Measurements from ENCODE around the gene SMIM7.

Gene SMIM7

DNA sequence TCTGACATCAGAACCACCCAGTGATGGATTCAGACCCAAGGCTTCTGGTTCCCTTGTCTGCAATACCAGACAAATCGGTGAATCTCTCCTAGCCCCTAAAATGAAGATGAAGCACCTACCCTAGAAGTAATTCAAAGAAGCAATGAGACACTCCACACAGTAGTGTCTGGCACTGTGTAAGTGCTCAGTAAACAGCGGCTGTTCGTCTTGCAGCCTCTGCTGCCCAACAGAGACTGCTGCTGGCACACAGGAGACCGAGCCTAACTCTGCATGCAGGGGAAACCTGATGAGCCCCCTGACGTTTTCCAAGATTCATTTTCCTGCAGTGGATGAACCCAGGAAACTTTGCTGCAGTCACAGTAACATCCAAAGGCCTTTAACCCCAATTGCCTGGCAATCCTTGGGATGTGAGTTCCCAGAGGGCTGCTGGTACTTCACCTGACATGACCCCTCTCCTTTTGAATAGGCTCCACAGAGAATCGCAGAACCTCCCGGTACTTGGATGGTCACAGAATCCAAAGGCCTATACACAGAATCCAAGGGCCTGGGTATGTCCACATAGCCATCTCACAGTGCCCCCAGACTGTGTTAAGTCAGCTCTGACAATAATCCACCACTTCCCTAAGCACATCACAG is 38.7 kb downstream of the SMIM7 start:
- DNase-seq (ENCODE audit: low read depth in 3 of 3), result no peak

DNA sequence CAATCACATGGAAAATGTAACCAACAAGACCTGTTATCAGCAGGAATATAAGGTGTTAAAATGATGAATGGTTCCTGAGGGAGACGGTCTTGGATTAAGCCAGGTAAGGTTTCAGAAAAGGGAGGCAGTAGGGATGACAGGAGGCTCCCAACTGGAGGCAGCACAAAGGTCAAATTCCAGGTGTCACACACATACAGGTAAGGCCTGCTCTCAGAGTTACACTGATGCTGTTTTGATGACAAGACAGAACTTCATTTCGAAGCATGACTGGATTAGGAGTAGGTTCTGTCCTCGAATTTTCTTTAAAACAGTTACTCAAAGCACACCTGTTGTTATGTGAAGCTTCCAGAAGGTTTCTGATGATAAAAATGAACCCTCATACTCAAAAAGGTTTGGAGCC is 39.4 kb downstream of the SMIM7 start:
- DNase-seq (ENCODE audit: low read depth in 3 of 3), result no peak

DNA sequence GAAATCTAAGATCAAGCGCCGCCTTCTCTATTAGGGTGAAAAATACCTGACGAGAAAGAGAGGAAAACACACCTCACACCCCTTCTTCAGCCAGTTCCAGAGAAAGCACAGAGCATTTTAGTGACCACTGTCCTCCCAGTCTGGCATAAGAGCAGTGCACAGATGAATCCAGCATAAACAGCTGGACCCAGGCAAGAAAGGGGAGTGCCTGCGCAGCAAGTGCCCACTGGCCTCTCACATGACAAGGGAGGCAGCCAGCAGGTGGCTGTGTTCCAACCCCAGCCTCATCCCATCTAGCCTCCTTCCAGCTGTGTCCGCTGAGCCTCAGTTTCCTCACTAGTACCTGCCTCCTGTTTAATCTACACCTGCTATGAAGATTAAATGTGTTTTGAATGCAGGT is 39.9 kb downstream of the SMIM7 start:
- no peak for DNase-seq (ENCODE audit: low read depth in 3 of 3)

DNA sequence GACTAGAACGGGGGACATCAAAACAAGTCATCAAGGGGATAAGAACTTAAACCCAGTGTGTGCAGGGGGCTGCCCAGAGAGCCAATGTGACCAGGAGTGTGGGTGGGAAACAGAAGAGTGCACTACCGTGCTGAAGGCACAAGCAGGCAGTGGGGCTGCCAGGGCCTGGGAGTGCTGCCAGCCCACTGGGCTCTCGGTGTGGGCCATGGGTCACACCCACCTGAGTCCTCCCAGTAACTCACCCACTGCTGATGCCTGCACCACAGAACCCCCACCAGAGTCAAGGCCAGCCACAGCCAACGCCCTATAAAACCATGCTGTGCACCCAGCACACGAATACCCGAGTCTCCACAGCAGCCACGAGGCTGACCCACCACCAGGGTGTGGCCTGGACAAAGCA is 40.5 kb downstream of the SMIM7 start:
- no peak for DNase-seq (ENCODE audit: low read depth in 3 of 3)

DNA sequence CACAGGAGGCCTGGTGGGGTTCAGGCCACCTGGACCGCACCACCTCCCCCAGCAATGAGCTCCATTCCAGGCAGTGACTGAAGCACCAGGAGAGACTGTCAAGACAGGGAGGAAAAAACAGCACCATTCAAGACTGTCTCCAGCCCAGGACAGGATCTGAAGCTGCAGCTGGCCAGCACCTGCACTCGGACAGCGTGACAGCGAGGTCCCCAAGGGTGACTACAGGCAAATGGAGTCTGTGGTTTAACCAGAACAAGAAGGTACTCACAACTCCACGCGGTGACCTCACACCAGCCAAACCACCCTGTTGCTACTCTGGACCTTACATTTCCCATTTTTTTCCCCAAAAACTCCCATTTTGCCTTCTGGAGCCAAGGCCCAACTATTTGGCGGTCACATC is 41.7 kb downstream of the SMIM7 start:
- no peak for DNase-seq (ENCODE audit: low read depth in 3 of 3)

DNA sequence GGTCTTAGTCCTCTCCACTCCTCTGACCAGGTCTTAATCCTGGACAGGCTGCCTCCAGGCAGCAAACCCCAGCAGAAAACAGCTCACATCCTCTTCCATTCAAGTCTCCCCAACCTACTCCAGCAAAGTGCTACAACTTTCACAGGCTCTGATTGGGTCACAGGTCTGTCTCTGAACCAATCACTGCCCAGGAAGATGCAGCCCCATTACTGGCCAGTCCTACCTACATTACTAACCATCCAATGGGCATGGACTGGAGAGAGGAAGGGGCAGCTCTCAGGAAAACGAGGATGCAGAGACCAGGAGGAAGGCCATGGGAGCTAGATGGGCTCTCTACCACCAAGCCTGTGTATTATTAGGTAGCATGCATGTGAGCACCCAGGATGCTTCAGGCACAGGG is 44.1 kb downstream of the SMIM7 start:
- DNase-seq (ENCODE audit: low read depth in 3 of 3), result no peak

DNA sequence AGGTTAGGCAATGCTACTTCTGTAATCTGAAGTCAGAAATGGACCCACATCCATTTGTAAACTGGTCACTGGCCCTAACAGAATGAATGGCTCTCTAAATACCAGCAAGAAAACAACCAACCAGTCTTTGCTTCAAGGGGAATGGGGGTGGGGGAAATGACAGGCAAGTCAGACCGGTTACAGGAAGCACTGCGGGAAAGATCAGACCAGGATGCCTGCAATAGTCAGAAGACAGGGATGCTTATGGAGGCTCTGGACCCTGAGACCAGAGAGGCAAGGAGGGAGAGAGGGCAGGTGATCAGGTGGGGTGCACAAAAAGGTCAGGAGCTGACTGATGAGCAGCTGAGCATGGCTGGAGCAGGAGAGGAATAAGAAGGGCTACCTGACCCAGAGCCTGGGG is 45.0 kb downstream of the SMIM7 start:
- no peak for DNase-seq (ENCODE audit: low read depth in 3 of 3)

DNA sequence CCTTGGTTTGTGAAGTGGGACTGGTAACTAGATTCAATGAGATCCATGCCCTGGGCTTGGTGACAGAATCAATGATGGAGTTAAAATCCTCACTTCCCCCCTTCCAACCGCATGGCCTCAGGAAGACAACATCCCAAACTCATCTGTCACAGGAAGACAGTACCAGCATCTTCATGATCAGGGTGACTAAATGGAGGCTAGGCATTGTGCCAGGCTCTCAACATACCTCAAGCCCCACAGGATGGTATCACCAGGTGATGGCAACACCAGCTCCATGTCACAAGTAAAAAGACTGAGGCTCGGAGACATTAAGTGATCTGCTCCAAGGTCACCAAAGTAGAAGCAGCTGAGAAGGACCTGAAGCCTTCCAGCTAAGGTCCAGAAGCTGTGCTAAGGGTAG is 46.1 kb downstream of the SMIM7 start:
- no peak for DNase-seq (ENCODE audit: low read depth in 3 of 3)

DNA sequence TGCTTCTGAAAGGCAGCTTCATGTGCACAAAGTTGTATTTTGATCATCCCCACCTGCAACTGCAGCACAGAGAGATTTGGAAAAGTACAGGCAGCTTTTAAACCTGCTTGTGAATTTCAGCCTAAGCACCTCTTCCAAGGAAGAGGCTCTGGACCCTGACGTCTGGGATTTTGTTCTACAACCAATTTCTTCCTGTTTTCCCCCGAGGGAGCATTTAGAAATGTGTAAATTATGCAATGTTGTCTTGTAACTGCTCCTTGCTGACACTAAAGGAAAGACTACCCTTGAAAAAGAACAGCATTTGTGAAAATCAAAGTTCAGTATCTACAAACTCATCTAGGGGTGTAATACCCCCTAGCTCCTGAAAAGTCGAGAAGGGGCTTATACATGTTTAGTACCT is 47.3 kb downstream of the SMIM7 start:
- no peak for DNase-seq (ENCODE audit: low read depth in 3 of 3)

DNA sequence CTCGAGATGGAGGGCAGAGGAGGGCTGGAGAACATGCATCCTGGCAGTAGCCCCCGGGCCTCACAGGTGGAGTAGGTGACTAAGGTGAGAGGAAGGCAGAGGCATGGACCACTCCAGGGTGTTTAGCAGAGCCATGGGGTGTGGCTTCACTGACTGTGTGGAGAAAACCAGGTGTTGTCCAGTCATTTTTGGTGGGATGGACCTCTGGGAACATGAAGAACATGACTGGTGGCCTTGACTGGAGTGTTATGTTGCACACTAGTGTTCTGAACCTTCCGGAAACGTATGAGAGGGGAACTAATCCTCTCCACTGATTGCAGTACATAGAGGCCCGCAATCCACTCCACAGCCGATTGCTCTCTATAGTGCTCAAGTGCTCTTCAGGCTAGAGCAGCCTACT is 48.8 kb downstream of the SMIM7 start:
- DNase-seq (ENCODE audit: low read depth in 3 of 3), result no peak

DNA sequence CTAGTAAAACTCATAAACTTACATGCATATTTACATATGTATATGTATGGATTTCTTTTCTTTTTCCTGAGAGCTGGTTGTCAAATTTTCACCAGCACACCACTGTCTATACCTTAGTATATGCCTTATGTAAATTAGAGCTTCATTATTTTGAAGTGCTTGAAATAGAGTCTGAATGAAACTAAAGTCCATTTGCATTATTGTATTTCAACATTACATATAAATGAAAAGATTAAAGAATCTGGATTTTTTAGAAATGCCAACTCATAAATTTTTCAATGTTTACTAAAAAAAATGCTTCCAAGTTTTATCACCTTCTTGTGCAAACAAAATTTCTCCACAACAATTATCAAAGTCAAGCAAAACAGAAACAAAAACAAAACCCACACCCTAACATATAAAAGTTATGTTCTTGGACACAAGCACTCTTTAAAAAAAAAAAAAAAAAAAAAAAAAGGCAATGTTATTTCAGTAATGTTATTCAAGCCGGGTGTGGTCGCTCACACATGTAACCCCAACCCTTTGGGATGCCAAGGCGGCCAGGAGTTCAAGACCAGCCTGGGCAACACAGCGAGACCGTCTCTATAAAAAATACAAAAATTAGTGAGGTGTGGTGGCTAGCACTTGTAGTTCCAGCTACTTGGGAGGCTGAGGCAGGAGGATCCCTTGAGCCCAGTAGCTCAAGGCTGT is 50.3 kb downstream of the SMIM7 start:
- DNase-seq (ENCODE audit: low read depth in 3 of 3), result no peak

DNA sequence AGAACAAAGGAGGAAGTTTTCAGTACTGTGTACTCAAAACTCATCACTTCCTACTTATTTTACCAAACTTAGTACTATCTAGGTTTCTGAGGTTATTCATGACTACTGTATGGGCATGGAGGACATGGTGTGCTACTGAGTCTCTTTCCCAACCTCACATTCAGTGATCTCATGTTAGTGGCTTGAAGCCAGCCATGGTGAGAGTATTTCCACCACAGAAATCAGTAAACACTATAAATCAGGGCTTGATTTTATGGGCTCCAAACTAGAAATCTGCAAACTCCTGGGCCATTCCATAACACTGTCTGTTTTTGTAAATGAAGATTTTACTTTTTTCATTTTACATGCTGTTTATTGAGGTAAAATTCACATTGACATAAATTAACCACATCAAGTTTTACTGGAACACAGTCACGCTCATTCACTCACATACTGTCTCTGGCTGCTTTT is 51.6 kb downstream of the SMIM7 start:
- no peak for DNase-seq (ENCODE audit: low read depth in 3 of 3)

DNA sequence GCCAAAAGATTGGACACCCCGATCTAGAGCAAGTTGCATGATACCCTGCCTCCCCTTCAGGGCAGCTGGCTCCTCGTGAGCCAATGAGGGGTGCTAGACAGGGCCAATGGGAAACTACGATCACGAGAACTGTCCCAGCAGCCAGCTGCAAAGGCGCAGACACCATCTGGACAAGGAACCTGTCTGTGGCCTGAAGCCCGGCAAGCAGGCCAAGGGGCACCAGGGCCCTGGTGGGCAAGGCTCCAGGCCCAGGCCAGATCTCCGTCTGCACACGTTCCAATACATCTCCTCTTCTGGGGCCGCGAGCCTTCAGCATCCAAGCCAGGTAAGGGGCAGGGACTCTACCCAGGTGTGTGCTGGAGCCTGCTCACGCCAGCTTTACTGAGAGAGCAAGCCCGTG is 52.1 kb downstream of the SMIM7 start:
- no peak for DNase-seq (ENCODE audit: low read depth in 3 of 3)

DNA sequence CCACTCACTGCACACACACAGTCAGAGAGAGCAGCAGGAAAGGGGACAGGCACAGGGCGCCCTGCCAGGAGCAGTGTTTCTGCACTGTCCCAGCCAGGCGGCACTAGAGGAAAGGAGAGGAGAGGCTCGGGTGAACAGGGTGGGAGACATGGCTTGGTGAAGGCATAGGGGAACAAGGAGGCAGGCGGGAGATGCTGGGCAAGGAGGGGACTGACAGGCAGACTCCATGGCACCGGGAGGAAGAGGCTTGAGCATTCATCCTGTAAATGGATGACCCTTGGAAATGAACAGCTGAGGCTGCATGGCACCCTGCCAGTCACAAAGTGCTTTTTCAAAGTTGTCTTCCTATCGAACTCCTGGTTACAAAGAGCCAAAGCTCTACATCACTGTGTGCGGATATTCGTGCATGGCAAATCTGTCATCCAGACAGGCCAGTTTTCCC is 54.4 kb downstream of the SMIM7 start:
- DNase-seq (ENCODE audit: low read depth in 3 of 3), result no peak

DNA sequence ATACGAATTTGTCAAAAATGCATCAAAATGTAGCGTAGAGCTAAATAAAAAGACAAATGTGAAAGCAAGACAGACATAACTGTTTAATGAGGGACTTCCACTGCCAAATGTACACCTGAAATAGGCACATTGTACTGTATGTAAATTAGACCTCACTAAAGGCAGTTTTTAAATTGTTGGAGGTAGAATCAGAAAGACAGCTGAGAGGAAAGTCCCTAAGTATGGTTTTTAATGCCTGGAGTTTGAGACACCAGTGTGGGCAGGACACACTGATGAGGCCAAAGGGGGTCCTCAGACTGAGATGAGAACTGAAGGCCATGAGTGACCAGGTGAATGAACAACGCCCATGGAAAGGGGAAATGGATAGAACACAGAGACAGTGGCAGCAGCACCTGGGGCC is 54.8 kb downstream of the SMIM7 start:
- DNase-seq (ENCODE audit: low read depth in 3 of 3), result no peak

DNA sequence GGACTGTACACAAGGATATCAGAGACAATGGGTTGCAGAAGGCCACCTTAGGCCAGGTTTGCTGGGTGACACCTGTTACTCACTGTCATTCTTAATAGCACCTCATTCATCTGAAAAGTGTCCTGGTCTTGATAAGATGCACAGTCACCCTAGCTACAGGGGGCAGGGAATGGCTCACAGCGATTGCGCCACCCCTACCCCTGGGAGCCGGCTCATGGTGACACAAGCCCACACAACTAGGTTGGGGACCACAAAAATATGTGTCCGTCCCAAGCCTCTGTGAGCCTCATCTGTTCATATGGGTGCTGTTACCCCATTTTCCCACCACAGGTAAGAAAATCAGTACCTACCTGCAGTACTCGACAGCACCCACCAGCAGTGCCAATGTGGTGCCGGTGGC is 55.3 kb downstream of the SMIM7 start:
- no peak for DNase-seq (ENCODE audit: low read depth in 3 of 3)

DNA sequence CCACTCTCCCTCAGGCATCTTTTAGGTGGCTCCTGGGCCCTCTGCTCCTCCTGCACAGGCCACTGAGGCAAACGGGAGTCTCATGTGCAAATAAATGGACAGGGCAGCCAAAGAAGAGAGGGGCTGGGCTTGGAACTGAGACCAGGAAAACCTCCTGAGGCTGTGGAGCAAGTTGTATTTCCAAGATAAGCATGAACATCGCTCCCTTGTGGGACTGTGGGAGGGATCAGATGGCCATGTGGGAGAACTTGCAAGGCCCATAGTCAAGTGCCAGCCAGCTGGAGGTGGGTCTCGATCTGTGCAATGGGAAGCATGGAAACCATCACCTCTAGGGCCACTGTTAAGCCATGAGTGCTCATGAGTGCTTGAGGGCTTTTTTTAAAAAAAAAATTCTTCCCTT is 56.9 kb downstream of the SMIM7 start:
- no peak for DNase-seq (ENCODE audit: low read depth in 3 of 3)

DNA sequence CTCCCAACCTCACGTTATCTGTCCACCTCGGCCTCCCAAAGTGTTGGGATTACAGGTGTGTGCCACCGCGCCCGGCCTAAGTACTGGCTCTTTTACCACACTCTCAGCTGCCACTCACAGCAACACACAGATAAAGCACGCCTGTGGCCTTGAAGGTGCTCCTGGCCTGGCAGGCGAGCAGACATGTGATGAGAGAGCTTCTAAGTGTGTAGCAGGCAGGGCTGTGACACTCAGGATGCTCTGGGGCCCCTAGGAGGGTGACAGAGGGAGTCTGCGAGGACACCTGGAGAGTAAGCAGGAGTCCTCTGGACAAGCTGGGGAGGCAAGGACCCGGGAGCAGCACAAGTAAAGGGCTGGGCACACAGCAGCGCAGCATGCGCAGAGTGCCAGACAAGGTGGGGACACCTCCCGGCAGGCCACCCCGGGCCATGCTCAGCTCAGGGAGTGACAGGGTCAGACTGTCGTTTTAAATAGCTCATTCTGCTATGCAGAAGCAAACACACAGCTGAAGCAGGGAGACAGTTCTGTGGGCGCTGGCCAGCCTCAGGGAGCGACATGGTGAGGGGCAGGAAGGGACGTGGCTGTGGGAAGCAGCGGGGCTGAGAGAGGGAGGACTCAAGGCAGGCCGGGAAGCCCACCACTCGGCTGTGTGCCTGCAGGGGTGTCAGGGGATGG is 58.4 kb downstream of the SMIM7 start:
- DNase-seq (ENCODE audit: low read depth in 3 of 3), result no peak

DNA sequence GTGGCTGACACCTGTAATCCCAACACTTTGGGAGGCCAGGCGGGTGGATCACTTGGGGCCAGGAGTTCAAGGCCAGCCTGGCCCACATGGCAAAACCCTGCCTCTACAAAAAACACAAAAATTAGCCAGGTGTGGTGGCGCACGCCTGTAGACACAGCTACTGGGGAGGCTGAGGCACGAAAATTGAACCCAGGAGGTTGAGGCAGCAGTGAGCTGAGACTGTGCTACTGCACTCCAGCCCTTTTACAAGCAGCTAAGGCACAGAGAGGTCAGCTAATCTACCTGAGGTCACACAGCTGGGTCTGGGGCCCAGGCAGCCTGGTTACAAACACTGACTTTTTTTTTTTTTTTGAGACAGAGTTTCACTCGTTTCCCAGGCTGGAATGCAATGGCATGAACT is 59.1 kb downstream of the SMIM7 start:
- DNase-seq (ENCODE audit: low read depth in 3 of 3), result no peak

DNA sequence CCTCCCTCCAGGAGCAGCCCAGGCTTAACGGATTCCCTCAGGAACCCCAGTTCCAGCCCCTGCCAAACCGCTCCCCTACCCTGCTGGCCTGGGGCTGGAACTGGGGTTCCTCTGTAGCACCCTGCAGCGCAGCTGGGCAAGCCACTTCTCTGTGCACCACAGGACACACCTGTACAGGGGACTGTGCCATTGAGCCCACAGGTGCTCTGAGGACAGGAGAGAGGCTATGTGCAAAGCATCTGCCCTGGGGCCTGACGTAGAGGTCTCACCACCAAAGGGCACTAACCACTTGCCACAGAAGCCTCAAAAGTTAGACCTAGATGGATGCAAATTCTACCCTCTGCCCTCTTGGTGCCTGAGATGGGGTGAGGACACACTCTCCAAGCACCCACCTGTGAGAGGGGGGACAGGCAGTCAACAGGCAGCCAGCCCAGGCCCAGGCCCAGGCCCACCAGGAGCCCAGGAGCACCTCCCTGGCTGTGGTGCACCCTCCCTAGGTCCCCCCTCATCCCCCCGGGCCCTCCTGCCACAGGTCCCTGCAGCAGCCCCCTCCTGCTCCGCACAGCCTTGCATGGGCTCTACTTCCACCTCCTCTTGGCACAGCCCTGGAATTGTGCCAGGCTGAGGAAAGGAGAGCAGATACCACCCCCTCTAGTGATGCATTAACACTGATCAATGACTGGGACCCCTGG is 60.1 kb downstream of the SMIM7 start:
- no peak for DNase-seq (ENCODE audit: low read depth in 3 of 3)

DNA sequence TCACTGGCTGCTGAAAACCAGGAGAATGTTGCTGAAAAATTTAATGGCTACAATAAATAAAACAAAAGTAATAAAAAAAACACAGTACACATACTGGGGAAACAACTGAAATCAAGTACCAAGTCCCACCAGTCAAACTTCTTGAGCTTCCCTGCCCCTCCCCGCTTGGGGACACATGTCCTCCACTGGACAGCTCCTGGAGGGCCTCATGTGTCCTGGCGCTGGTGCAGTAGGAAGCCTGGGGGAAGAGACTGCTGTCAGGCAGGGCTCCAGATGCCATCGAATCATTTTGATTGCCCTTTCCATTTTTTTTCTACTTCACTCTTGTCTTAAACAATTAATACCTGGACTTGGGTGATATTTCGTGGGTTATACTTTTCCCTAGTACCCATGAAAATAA is 61.1 kb downstream of the SMIM7 start:
- no peak for DNase-seq (ENCODE audit: low read depth in 3 of 3)

DNA sequence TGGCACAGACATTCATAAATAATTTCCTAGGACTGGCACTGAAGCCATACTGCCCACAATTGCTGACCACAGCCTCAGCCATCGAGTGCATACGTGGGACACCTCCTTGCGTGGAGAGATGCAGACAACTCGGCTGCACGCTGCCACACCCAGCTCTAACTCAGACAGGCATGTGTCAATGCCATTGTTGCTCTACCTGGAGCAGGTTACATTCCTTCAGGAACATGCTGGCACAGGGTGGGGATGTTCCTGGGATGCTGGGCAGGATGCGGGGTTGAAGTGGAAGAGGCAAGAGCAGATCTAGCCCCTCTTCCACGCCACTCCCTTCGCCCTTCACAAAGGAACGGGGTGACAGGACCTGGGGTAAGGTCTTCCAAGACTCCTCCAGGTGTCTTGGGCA is 63.5 kb downstream of the SMIM7 start:
- no peak for DNase-seq (ENCODE audit: low read depth in 3 of 3)

Measured in stimulated activated CD4-positive, alpha-beta T cell treated with anti-CD3 and anti-CD28 coated beads, TNF-alpha, amount 100 ng/mL, for 4 hours (primary cell).